Heart right ventricle (tissue), 16 donors: Measurements from ENCODE around the gene ADAMTS3. TPM values are rescaled to one million over a fixed set of nuclear protein-coding genes. Genes with fewer than 3 reads are reported as not detected.

Experiments
- ATAC-seq, 8 donors: fragments of 200-7000 bp; cut with Tn5 transposase; one replicate each; pipeline ENCODE4 v1.9.1; 2020; ENCODE audit warnings: mild to moderate bottlenecking in 8 of 8, moderate library complexity in 8 of 8, moderate number of reproducible peaks in 1 of 8
- DNase-seq, 2 donors: peaks; one replicate each; pipeline ENCODE4 v3.0.0-alpha.2; 2020
- H3K27ac ChIP-seq, 10 donors: fragments of 200-600 bp; sonication (generic) in 2 of 10; one replicate each; pipeline versions ENCODE4 v1.5.0 to v1.8.0; 2020 to 2022; ENCODE audit warnings: mild to moderate bottlenecking in 3 of 10
- H3K27me3 ChIP-seq, 7 donors: fragments of 200-600 bp; one replicate each; pipeline ENCODE4 v1.8.0; 2021 to 2022; ENCODE audit warnings: mild to moderate bottlenecking in 2 of 7
- H3K36me3 ChIP-seq, 9 donors: fragments of 200-600 bp; sonication (generic) in 1 of 9; one replicate each; pipeline versions ENCODE4 v1.5.0 to v1.8.0; 2020 to 2022; ENCODE audit warnings: mild to moderate bottlenecking in 2 of 9
- H3K4me1 ChIP-seq, 9 donors: fragments of 200-600 bp; sonication (generic) in 1 of 9; one replicate each; pipeline versions ENCODE4 v1.5.0 to v1.8.0; 2020 to 2022; ENCODE audit warnings: mild to moderate bottlenecking in 4 of 9
- H3K4me3 ChIP-seq, 10 donors: fragments of 200-600 bp; sonication (generic) in 2 of 10; one replicate each; pipeline versions ENCODE4 v1.5.0 to v1.8.0; 2020 to 2022; ENCODE audit warnings: mild to moderate bottlenecking in 7 of 10, moderate library complexity in 2 of 10
- H3K9me3 ChIP-seq, 11 donors: fragments of 200-600 bp in 10 of 11; sonication (generic) in 2 of 11; one replicate each; pipeline versions ENCODE4 v1.5.0 to v1.8.0; 2013 to 2022; ENCODE audit warnings: mild to moderate bottlenecking in 2 of 11, control low read depth in 1 of 11, moderate library complexity in 1 of 11
- CTCF ChIP-seq, 9 donors: fragments of 200-600 bp; sonication (generic) in 2 of 9; IDR thresholded peaks; one replicate each; pipeline versions ENCODE4 v1.5.0 to v1.8.0; 2021 to 2022; ENCODE audit warnings: antibody characterized with exemption in 9 of 9, mild to moderate bottlenecking in 5 of 9, moderate library complexity in 1 of 9
- WGBS, 2 donors: extraction: QIAGEN DNeasy Blood & Tissue Kit; methylation state at CpG; one replicate each; pipeline ENCODE4 v1.1.7; 2013; ENCODE audit warnings: inconsistent platforms in 1 of 2; 5-methylcytosine and 5-hydroxymethylcytosine counted together
- intact Hi-C, 10 donors: fragments of 100-400 bp; cut with DNase I; formaldehyde crosslinking; loops; one replicate each; pipeline versions ENCODE4 v1.11.1 to v1.14.2; 2022
- polyA plus RNA-seq, 2 donors: library from polyadenylated mRNA; stranded (reverse); fragments of 200-250 nt; gene quantifications; one replicate each; pipeline ENCODE4 v1.2.3, GENCODE V29; 2013
- total RNA-seq, 10 donors: library from RNA; stranded (reverse); fragmentation: NEBNext Ultra II Directional in 3 of 10; extraction: Animal tissue kit (Norgen Biotek cat#: 25700) in 3 of 10; gene quantifications; one replicate each; pipeline versions ENCODE4 v1.2.1 to v1.2.4, GENCODE V29; 2021 to 2023
- donor health status: Arrhythmogenic right ventricular cardiomyopathy.
- donor health status: ischemic (EF 13 %, LVEDD 7.1; RV severe dilation, severe dysfunction).
- donor health status: healthy with polysubstance abuse.
- donor health status: DM: no; HTN: yes; CAD: no.
- donor health status: DM: no; HTN: no; CAD: no.
- donor health status: ischemic (EF 25% LVEDD 6.9; RV normal size, moderate dysfunction).
- donor health status: ischemic (EF 25% LVEDD 5.7; RV mildly dilated, moderate dysfunction).
- donor health status: healthy.
- donor health status: DM: yes; HTN: yes; CAD: no.
- donor health status: Ischemic cardiomyopathy.
- donor health status: ischemic (EF 35%, LVEDD 5.7; RV mildly dilated, moderate dysfunction).
- donor health status: nonischemic (EF 11% LVEDD 7.7; RV severe dilation, severe dysfunction).
- donor health status: DM: yes; HTN: yes; CAD: no.
- donor health status: PGD.
- donor health status: ischemic (EF 29% LVEDD 5.4; RV normal size, mild dysfunction).
- donor health status: nonischemic (EF 23%, LVEDD 6.1; RV moderate dilation, normal function).

The ADAMTS3 gene
- total and polyA plus RNA-seq, 12 donors: 0.23 to 1.1 (median 0.54) TPM

DNA sequence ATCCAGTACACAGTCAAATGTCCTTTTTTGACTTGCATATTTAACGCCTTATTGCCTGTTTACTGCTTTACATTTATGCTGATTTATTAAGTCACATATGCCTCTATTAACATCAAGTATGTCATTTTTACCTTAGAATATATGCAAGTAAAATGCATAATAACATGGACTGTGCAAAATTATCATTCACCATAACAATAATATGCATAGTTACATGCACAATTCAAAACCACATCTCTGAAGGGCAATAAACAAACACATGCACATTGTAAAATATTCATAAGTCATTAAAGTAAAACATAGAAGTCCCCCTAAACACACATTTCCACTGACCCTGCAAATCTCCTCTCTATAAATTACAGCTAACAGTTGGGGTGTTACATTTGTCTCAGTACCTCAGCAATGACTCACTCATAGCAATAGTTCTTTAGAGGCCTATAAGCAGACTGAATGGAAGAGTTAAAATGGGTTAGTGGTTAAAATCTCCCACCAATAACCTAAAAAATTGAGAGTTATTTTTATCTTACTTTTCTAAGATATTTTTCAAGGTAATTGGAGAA is 61.1 kb downstream of the ADAMTS3 start:
- DNase-seq (no peak), ATAC-seq (no peak)
- Histone ChIP-seq H3K27me3 (peaks cover 0 to 3% (median 0%) of the 10 kb centered on the region in 7 donors), H3K4me3 (no peak overlapping the region), H3K27ac (no peak overlapping the region), H3K4me1 (no peaks in the 10 kb centered on the region), H3K9me3 (peaks cover 0 to 25% (median 0%) of the 10 kb centered on the region in 11 donors), H3K36me3 (no peaks in the 10 kb centered on the region)
- intact Hi-C loops: loop anchor here in 8 of 10 donors (1.0 to 10.0 kb wide), 7 partner anchors 47 to 513 kb away; no protein-coding TSS in a partner anchor
- 93 to 97% methylated on average over 1 of the region's 1 CpG for WGBS, 2 donors
- TF ChIP-seq CTCF (IDR thresholded peaks at IDR 0.05): no peak

DNA sequence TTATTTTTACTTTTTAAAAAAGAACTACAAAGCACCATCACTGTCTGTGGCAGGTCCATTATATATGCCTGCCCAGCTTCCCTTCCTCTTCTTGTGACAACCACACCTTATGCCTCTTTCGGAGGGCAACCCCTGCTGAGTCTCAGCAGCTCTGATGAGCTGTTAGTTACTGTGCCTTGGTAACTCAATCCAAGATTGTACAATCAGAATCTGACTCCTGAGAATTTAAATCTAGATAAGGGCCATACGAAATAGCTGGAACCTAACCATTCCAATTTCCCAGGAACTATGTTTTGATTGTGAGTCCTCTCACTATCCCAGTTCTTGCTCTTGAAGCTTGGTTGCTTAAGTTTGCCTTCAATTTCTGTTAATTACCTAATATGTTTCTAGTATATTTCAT is 61.9 kb downstream of the ADAMTS3 start:
- Histone ChIP-seq H3K9me3 (peaks cover 0 to 25% (median 0%) of the 10 kb centered on the region in 11 donors), H3K4me3 (no peak overlapping the region), H3K36me3 (no peaks in the 10 kb centered on the region), H3K27me3 (peaks cover 0 to 3% (median 0%) of the 10 kb centered on the region in 7 donors), H3K4me1 (no peaks in the 10 kb centered on the region), H3K27ac (no peak overlapping the region)
- WGBS, 2 donors: 54 to 58% methylated on average over 2 of the region's 2 CpGs
- intact Hi-C loops: loop anchor here in 7 of 10 donors (5.0 to 10.0 kb wide), 5 partner anchors 198 to 510 kb away; no protein-coding TSS in a partner anchor
- ATAC-seq (no peak), DNase-seq (no peak)
- no peak for TF ChIP-seq CTCF (IDR thresholded peaks at IDR 0.05)

- no peak overlapping the region for H3K27ac ChIP-seq
- peak in 1 of 2 donors; percentile 4 for DNase-seq
- TF ChIP-seq CTCF (IDR thresholded peaks at IDR 0.05): peak; percentile 37 to 76 (median 71)
- no peak overlapping the region for H3K4me3 ChIP-seq
- no peaks in the 10 kb centered on the region for H3K4me1 ChIP-seq
- peak; percentile 44 to 70 (median 56) for ATAC-seq
- 7 to 8% methylated on average over 3 of the region's 3 CpGs for WGBS, 2 donors
- intact Hi-C loops: loop anchor here in 8 of 10 donors (2.0 to 10.0 kb wide), 6 partner anchors 199 to 513 kb away; no protein-coding TSS in a partner anchor
- no peaks in the 10 kb centered on the region for H3K36me3 ChIP-seq
- H3K27me3 ChIP-seq: peaks cover 0 to 3% (median 0%) of the 10 kb centered on the region in 7 donors
- H3K9me3 ChIP-seq: peaks cover 0 to 23% (median under 1%) of the 10 kb centered on the region in 11 donors
Measured at GRCh38 chr4:72505314-72505744, 63.7 kb downstream of the ADAMTS3 start.

DNA sequence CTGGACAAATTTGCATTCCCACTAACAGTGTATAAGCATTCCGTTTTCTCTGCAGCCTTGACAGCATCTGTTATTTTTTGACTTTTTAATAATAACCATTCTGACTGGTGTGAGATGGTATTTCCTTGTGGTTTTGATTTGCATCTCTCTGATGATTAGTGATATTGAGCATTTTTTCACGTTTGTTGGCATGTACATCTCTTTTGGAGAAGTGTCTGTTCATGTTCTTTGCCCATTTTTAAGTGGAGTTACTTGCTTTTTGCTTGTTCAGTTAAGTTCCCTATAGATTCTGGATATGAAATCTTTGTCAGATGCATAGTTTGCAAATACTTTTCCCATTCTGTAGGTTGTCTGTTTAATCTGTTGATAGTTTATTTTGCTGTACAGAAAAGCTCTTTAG is 68.8 kb downstream of the ADAMTS3 start:
- Histone ChIP-seq H3K36me3 (no peaks in the 10 kb centered on the region), H3K27me3 (no peaks in the 10 kb centered on the region), H3K9me3 (peaks cover 0 to 18% (median 3%) of the 10 kb centered on the region in 11 donors), H3K27ac (no peak overlapping the region), H3K4me3 (no peak overlapping the region), H3K4me1 (no peaks in the 10 kb centered on the region)
- intact Hi-C loops: loop anchor here in 5 of 10 donors (5.0 to 10.0 kb wide), 5 partner anchors 205 to 517 kb away; no protein-coding TSS in a partner anchor
- 78 to 87% methylated on average over 2 of the region's 2 CpGs for WGBS, 2 donors
- no peak for ATAC-seq
- DNase-seq: no peak
- no peak for TF ChIP-seq CTCF (IDR thresholded peaks at IDR 0.05)
